Measurements from ENCODE around the gene EEF1G. TPM values are rescaled to one million over a fixed set of nuclear protein-coding genes. Genes with fewer than 3 reads are reported as not detected.

EEF1G gene
- total RNA-seq, 1 donor from 2014 or later = 1,342 TPM

GRCh38 chr11:62558669-62559068 lies 15.0 kb downstream of the EEF1G start:
- intact Hi-C loops (cut with micrococcal nuclease) = loop anchor here (10.0 kb wide), 1 partner anchor 434 kb away; the partner anchor contains the start of gene INCENP

- intact Hi-C loops (cut with micrococcal nuclease) = loop anchor here (1.0 to 10.0 kb wide), 4 partner anchors 16 to 432 kb away; partner anchors contain the start of genes EEF1G and INCENP
Observed at GRCh38 chr11:62556875-62557631, 16.6 kb downstream of the EEF1G start.

- intact Hi-C loops (cut with micrococcal nuclease) = loop anchor here (1.0 to 10.0 kb wide), 3 partner anchors 17 to 431 kb away; partner anchors contain the start of genes EEF1G and INCENP
Observed at GRCh38 chr11:62556108-62556874, 17.4 kb downstream of the EEF1G start.

GRCh38 chr11:62555464-62556107 lies 18.1 kb downstream of the EEF1G start:
- intact Hi-C loops (cut with micrococcal nuclease) = loop anchor here (1.0 to 10.0 kb wide), 4 partner anchors 18 to 431 kb away; partner anchors contain the start of genes EEF1G, INCENP and TUT1

- intact Hi-C loops (cut with micrococcal nuclease) = loop anchor here (1.0 to 10.0 kb wide), 2 partner anchors 37 to 430 kb away; partner anchors contain the start of genes INCENP and TUT1
Observed at GRCh38 chr11:62554387-62555167, 19.1 kb downstream of the EEF1G start.

GRCh38 chr11:62553839-62554361 lies 19.8 kb downstream of the EEF1G start:
- intact Hi-C loops (cut with micrococcal nuclease) = loop anchor here (10.0 kb wide), 1 partner anchor 429 kb away; the partner anchor contains the start of gene INCENP

GRCh38 chr11:62553080-62553838 lies 20.4 kb downstream of the EEF1G start:
- intact Hi-C loops (cut with micrococcal nuclease) = loop anchor here (10.0 kb wide), 1 partner anchor 428 kb away; the partner anchor contains the start of gene INCENP

GRCh38 chr11:62552485-62553079 lies 21.1 kb downstream of the EEF1G start:
- intact Hi-C loops (cut with micrococcal nuclease) = loop anchor here (10.0 kb wide), 1 partner anchor 428 kb away; the partner anchor contains the start of gene INCENP

GRCh38 chr11:62550478-62550877 lies 23.2 kb downstream of the EEF1G start:
- intact Hi-C loops (cut with micrococcal nuclease) = loop anchor here (10.0 kb wide), 1 partner anchor 426 kb away; the partner anchor contains the start of gene INCENP

- intact Hi-C loops (cut with micrococcal nuclease) = no loop called here
Observed at GRCh38 chr11:62548545-62549335, 25.0 kb downstream of the EEF1G start.

- intact Hi-C loops (cut with micrococcal nuclease) = no loop called here
Observed at GRCh38 chr11:62547691-62548281, 25.9 kb downstream of the EEF1G start.

- intact Hi-C loops (cut with micrococcal nuclease) = loop anchor here (1.0 kb wide), 1 partner anchor 26 kb away; the partner anchor contains the start of gene EEF1G
Observed at GRCh38 chr11:62546929-62547625, 26.6 kb downstream of the EEF1G start.

- intact Hi-C loops (cut with micrococcal nuclease) = loop anchor here (1.0 kb wide), 1 partner anchor 27 kb away; the partner anchor contains the start of gene EEF1G
Observed at GRCh38 chr11:62546244-62546928, 27.3 kb downstream of the EEF1G start, which contains the start of gene AHNAK. Gene AHNAK (minus strand): TSS chr11:62546806. CDS start chr11:62536098, 10,708 bp downstream.

GRCh38 chr11:62545437-62546243 lies 28.1 kb downstream of the EEF1G start:
- intact Hi-C loops (cut with micrococcal nuclease) = loop anchor here (1.0 kb wide), 1 partner anchor 28 kb away; the partner anchor contains the start of gene EEF1G

Data from T-helper 2 cell treated with Interferon-gamma antibody and Interleukin-4, amounts not matched to agents 100 ng/mL and 5 ng/mL, for 36 hours (primary cell).